Right lung (tissue), 10 donors: Measurements from ENCODE around the gene ZNF883. TPM values are rescaled to one million over a fixed set of nuclear protein-coding genes. Genes with fewer than 3 reads are reported as not detected.
"Not testable (repeated sequence)": the region's sequence is repeated elsewhere in the genome, so short reads cannot be mapped to it uniquely, and the experiment has no call there.

Experiments
- DNase-seq, 2 donors: peaks; one replicate each; pipeline ENCODE4 v3.0.0-alpha.2; 2013
- long read RNA-seq, 8 donors: transcript quantifications; one replicate each; lab custom pipeline, GENCODE V29; 2026
- polyA plus RNA-seq, 5 donors: library from polyadenylated mRNA; unstranded; fragments of 120-200 nt; gene quantifications; one replicate each; pipeline versions ENCODE4 v1.2.1 to v1.2.3, GENCODE V29; 2013; ENCODE audit warnings: inconsistent platforms in 1 of 5, low replicate concordance in 1 of 5; ENCODE audit not compliant: insufficient read length in 5 of 5, insufficient read depth in 1 of 5

The ZNF883 gene
- 1 to 10 TPM; 4.8 to 9.4 (median 7.5) TPM for polyA plus RNA-seq
- long read RNA-seq, donor 1, partial matches to known transcripts, result 0 of 3 reads
- long read RNA-seq, donor 1, other reads (novel, unspliced or antisense), result 0 of 3 reads
- long read RNA-seq, donor 2, partial matches to known transcripts, result 0 of 3 reads
- long read RNA-seq, donor 2, other reads (novel, unspliced or antisense), result 0 of 3 reads
- long read RNA-seq, donor 3, partial matches to known transcripts, result 0 of 1 reads
- long read RNA-seq, donor 3, other reads (novel, unspliced or antisense), result 0 of 1 reads
- long read RNA-seq, donor 4, partial matches to known transcripts, result 0 of 2 reads
- long read RNA-seq, donor 4, other reads (novel, unspliced or antisense), result 0 of 2 reads
- long read RNA-seq, donor 5, partial matches to known transcripts, result 0 of 4 reads
- long read RNA-seq, donor 5, other reads (novel, unspliced or antisense), result 0 of 4 reads
- long read RNA-seq, donor 6, transcript ZNF883-201 (5 exons, 2,414 nt), result major isoform, 5 of 5 reads
- long read RNA-seq, donor 6, partial matches to known transcripts, result 0 of 5 reads
- long read RNA-seq, donor 6, other reads (novel, unspliced or antisense), result 0 of 5 reads
- long read RNA-seq, donor 7, result 0 reads
- long read RNA-seq, donor 8, partial matches to known transcripts, result 0 of 3 reads
- long read RNA-seq, donor 8, other reads (novel, unspliced or antisense), result 0 of 3 reads

- peak; percentile 69 to 71 for DNase-seq
Measured at GRCh38 chr9:113011911-113012381, at the start of gene ZNF883. Gene ZNF883 (minus strand): TSS chr9:113012192.

DNA sequence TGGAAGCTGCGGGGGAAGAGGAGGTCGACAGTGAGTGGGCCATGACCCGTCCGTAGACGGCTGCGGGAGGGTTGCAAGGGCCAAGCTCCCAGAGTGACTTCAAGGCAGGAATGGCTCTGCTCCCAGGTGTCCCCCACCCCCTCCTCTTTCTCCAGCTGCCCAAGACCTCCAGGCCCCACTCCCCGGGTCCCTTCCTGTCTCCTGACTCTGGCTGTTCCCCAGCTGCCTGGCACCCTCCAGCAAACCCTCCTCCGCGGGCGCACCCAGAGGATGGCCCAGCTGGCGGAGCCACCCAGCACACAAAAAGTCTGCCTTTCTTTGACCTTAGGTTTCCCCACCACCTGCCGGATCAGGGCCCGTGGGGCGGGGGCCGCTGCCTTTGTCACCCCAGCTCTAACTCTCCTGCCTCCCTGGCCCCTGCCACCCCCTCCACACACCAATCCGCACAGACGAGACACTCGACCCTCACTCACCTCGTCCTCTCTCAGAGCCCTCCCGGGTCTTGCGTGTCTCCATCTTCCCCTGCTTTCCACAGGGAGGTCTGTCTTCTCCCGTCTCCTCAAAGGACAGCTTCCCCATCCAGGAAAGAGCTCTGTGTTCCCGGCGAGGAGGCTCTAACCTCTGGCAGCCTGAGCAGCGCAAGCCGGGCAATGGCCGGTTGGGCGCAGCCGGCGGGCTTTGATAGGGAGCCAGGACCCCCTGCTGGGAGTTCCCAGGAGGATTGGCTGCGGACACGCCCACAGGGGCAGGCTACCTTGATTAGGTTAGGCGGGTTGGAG, 49.3 kb upstream of the ZNF883 start:
- not testable (repeated sequence) for DNase-seq

DNA sequence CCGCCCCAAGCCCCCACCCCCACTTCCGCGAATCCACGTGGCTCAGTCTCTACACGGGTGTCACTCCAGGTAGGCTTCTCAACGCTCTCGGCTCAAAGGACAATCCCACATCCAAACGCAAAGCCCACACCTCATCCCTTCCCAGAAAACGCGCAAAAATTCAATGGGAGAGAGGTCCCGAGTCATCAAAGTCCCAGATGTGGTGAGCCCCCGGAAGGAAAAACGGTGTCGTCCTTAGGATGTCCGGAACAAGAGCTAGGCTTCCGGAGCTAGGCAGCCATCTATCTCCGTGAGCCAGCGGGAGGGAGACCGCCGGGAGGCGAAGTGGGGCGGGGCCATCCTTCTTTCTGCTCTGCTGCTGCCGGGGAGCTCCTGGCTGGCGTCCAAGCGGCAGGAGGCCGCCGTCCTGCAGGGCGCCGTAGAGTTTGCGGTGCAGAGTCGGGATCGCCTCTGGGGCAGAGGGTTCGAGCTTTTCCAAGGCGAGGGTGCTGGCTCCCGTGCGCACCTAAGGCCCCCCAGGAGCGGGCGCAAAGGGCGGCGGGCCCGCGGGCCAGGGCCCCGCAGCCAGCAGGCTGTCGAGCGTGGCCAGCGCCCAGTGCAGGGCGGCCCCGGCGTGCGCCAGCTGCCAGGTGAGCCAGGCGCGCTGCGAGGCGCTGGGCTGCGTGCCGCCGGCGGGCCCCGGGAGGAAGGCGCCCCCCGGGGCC, 47.7 kb upstream of the ZNF883 start:
- DNase-seq, result not testable (repeated sequence)

DNA sequence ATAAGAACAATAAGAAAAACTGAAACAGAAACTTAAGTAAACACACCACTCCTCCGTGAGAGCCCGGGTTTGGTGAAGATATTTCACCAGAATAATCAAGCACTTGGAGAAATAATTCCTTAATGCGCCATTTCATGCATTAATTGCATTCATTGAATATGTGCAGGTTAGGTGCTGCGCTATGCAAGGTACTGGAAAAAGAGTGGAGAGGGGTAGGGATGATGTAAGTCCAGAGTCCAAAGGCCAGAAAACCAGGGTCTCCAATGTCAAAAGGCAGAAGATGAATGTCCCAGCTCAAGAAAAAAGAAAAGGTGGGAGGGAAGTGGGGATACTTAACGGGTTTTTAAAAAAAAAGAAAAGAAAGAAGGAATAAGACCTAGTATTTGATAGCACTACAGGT, 45.2 kb upstream of the ZNF883 start:
- no peak for DNase-seq

GRCh38 chr9:113056191-113057106, 44.5 kb upstream of the ZNF883 start, which contains the start of gene ZFP37:
Gene ZFP37 (minus strand): TSS chr9:113056724. CDS start chr9:113056688, 36 bp downstream.
- DNase-seq, result peak; percentile 95 to 96

GRCh38 chr9:113042884-113043657, 31.1 kb upstream of the ZNF883 start:
- DNase-seq, result no peak

GRCh38 chr9:113026200-113026599, 14.2 kb upstream of the ZNF883 start:
- no peak for DNase-seq

DNA sequence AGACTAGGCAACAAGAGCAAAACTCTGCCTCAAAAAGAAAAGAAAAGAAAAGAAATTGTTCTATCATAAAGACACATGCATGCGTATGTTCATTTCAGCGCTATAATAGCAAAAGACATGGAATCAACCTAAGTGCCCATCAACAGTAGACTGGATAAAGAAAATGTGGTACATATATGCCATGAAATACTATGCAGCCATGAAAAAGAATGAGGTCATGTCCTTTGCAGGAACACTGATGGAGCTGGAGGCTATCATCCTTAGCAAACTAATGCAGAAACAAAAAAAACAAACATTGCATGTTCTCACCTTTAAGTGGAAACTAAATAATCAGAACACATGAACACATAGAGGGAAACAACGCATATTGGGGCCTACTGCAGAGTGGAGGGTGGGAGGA, 6.3 kb upstream of the ZNF883 start:
- no peak for DNase-seq

GRCh38 chr9:113012492-113012891, 500 bp upstream of the ZNF883 start:
- peak in 1 of 2 donors; percentile 2 for DNase-seq

GRCh38 chr9:113005777-113006176, 6.2 kb downstream of the ZNF883 start:
- no peak for DNase-seq

DNA sequence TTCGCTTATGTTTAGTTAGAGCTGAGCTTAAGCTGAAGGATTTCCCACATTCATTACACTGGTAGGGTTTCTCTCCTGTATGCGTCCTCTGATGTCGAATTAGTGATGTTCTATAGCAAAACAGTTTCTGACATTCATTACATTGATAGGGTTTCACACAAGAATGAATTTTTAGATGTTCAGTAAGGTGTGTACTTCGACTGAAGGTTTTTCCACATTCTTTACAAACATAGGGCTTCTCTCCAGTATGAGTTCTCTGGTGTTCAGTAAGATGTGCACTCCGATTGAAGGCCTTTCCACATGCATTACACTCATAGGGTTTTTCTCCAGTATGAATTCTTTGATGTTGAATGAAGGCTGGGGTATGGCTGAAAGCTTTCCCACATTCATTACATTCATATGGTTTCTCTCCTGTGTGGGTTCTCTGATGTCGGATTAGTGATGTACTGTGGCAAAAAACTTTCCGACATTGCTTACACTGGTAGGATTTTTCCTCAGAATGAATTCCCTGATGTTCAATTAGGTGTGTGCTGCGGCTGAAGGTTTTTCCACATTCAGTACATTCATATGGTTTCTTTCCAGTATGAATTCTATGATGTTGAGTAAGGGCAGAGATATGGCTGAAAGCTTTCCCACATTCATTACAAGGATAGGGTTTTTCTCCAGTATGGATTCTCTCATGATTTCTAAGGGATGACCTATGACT, 14.6 kb downstream of the ZNF883 start:
- no peak for DNase-seq

DNA sequence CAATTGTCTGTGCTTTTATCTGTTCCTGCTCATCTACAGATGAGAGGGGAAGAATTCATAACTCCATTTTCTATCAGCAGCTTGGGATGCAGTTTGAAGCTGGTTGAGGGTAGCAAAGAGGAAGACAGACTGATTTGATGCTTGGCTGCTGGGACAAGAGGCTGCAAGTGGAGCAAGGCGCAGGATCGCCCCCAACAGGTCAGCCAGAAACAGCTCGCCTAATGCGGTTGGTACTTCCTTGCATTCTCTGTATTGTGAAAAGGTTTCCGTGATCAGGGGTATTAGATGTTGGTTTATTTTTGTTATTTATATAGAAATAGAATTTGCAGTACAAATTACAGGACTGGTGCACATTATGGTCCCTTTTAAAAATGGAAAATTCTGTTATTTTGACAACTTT, 40.6 kb downstream of the ZNF883 start:
- no peak for DNase-seq

DNA sequence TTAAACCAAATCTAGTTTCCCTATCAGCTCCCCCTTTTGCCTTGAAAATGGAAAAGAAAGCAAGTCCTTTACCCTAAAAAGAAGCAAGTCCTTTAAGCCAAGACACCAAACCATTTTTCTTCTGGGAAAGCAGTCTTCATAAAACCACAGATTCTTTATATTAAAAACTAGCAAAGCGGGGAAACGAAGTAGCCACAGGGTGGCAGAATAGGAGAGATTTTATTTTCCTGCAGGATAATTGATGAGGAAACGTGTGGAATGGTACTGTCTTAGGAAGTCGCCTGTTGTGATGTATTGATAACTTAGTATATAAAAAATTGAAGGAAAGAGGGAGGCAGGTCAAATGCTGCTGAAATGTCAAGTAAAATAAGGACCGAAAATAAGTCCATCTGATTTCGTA, 41.1 kb downstream of the ZNF883 start:
- DNase-seq, result peak in 1 of 2 donors; percentile 3

- no peak for DNase-seq
Measured at GRCh38 chr9:112969730-112970129, 42.3 kb downstream of the ZNF883 start.

- DNase-seq, result no peak
Measured at GRCh38 chr9:112955550-112955949, 56.4 kb downstream of the ZNF883 start.

GRCh38 chr9:112945620-112946208, 66.3 kb downstream of the ZNF883 start:
- no peak for DNase-seq

DNA sequence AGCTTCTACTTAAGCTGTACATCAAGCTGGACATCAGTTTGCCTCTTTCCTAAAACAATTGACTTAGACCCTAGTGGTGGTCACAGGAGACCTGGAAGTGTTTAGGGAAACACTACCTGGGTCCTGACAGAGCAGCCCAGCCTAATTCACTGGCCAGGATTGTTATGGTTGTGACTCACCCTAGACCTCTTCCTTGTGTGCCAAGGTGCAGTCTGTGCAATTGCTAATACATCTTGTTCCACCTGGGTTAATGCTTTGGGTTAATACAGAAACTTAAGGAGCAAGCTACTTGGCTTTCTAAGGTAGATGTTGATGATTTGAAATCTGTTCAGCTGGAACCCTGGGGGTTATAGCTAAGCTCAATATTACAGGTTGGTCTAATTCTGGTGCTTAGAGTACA, 72.6 kb downstream of the ZNF883 start:
- DNase-seq, result no peak

- no peak for DNase-seq
Measured at GRCh38 chr9:112933696-112934095, 78.3 kb downstream of the ZNF883 start.
